IPS-18a (cell line): ENCODE measurements around the gene PRSS56.

Experiments
- H3K27ac ChIP-seq: one replicate; pipeline ENCODE4 v1.5.1; 2013; ENCODE audit warnings: low read length
- H3K27me3 ChIP-seq: one replicate; pipeline ENCODE4 v1.6.1; 2013; ENCODE audit warnings: mild to moderate bottlenecking, low read length; ENCODE audit not compliant: control insufficient read depth, insufficient read depth
- H3K36me3 ChIP-seq: one replicate; pipeline ENCODE4 v1.6.1; 2013; ENCODE audit warnings: low read depth, low read length; ENCODE audit not compliant: control insufficient read depth
- H3K4me1 ChIP-seq: one replicate; pipeline ENCODE4 v1.6.1; 2013; ENCODE audit warnings: low read depth, low read length; ENCODE audit not compliant: control insufficient read depth
- H3K4me3 ChIP-seq: one replicate; pipeline ENCODE4 v1.5.1; 2013; ENCODE audit warnings: low read length
- H3K9ac ChIP-seq: one replicate; pipeline ENCODE4 v1.6.1; 2013; ENCODE audit warnings: mild to moderate bottlenecking, low read length, moderate library complexity
- H3K9me3 ChIP-seq: one replicate; pipeline ENCODE4 v1.6.1; 2013; ENCODE audit warnings: low read depth, low read length; ENCODE audit not compliant: control insufficient read depth

The PRSS56 gene

DNA sequence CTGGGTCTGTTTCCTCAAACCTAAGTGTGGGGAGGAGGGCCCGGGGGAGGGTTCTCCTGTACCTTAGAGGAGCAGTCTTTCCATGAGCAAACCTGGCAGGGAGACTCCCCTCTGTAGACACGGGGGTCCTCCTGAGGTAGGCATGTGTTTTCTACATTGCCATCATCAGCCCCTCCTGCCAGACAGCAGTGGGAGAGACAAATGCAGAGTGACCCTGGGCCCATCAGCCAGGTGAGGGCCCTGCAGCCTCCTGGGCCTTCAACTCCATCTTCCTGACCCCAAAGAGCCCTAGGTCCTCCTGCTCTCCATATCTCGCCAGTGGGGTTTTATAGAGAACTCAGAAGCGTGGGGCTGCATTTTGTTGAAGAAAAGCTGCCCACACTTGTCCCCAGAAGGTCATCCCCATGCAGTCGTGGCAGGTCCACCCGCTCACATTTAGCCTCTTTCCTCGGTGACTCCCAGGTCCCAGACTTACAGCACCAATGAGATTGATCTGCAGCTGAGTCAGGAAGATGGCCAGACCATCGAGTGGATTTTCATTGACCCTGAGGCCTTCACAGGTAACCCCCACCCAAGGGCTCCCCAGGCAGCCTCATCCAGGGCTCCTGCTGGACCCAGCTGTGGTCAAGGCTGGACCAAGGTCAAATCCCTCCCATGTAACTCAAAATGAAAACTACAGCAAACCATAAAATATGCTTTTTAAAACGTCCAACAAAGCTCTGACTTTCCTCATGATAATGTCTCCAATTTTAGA, 21.9 kb downstream of the PRSS56 start:
- H3K9me3 ChIP-seq: no peaks in the 10 kb centered on the region
- H3K27ac ChIP-seq: no peak overlapping the region
- H3K4me3 ChIP-seq: no peak overlapping the region
- H3K27me3 ChIP-seq: no peaks in the 10 kb centered on the region
- H3K4me1 ChIP-seq: peaks cover 8% of the 10 kb centered on the region
- H3K36me3 ChIP-seq: peaks cover 3% of the 10 kb centered on the region
- no peak overlapping the region for H3K9ac ChIP-seq

DNA sequence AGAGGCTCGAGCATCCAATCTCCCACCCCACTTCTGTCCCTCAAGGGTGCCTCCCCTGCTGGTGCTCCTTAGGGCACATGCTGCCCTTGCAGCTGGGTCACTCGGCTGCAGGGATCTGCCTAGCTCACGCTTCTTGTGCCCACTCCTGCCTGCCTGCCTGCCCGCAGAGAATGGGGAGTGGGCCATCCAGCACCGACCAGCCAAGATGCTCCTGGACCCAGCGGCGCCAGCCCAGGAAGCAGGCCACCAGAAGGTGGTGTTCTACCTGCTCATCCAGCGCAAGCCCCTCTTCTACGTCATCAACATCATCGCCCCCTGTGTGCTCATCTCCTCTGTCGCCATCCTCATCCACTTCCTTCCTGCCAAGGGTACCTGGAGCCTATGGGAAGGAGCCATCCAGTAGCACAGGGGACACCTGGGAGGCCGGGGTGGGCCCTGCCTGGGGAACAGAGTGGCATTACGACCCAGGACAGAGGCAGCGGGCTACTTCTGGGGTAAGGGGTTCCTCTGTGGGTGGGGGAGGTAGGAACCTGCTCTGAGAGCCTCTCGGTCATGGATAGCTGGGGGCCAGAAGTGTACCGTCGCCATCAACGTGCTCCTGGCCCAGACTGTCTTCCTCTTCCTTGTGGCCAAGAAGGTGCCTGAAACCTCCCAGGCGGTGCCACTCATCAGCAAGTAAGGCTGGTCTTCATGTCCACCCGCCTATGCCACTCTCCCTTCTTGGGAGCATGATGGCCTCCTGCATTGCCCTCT, 22.7 kb downstream of the PRSS56 start:
- Histone ChIP-seq H3K4me3 (no peak overlapping the region), H3K4me1 (peaks cover 8% of the 10 kb centered on the region), H3K9ac (no peak overlapping the region), H3K27ac (no peak overlapping the region), H3K36me3 (peaks cover 3% of the 10 kb centered on the region), H3K27me3 (no peaks in the 10 kb centered on the region), H3K9me3 (no peaks in the 10 kb centered on the region)

DNA sequence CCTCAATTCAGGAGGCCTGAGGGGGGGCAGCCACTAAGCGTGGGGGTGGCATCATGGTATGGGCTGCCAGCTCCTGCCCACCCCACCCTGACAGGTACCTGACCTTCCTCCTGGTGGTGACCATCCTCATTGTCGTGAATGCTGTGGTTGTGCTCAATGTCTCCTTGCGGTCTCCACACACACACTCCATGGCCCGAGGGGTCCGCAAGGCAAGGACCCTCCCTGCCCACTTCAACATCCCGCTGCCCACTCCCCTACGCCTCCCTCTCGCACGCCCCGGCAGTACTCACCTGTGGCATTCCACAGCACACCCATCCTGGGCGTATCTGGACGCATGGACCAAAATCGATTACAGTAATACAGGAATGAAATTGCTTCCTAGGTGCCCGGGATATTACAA, 23.3 kb downstream of the PRSS56 start:
- Histone ChIP-seq H3K4me3 (no peak overlapping the region), H3K27ac (no peak overlapping the region), H3K9ac (no peak overlapping the region)

GRCh38 chr2:232543928-232544631, 23.9 kb downstream of the PRSS56 start:
- Histone ChIP-seq H3K4me1 (peaks cover 6% of the 10 kb centered on the region), H3K9ac (no peak overlapping the region), H3K9me3 (peaks cover 3% of the 10 kb centered on the region), H3K27ac (no peak overlapping the region), H3K4me3 (no peak overlapping the region), H3K27me3 (no peaks in the 10 kb centered on the region), H3K36me3 (peaks cover 3% of the 10 kb centered on the region)

More for the DNA sequence above, 23.3 kb downstream of the PRSS56 start:
- Histone ChIP-seq H3K36me3 (peaks cover 3% of the 10 kb centered on the region), H3K4me1 (peaks cover 8% of the 10 kb centered on the region), H3K9me3 (peaks cover under 1% of the 10 kb centered on the region), H3K27me3 (no peaks in the 10 kb centered on the region)

GRCh38 chr2:232544674-232545073, 24.5 kb downstream of the PRSS56 start:
- H3K36me3 ChIP-seq: peaks cover 3% of the 10 kb centered on the region
- H3K4me1 ChIP-seq: peaks cover 2% of the 10 kb centered on the region
- H3K9ac ChIP-seq: no peak overlapping the region
- no peak overlapping the region for H3K27ac ChIP-seq
- peaks cover 3% of the 10 kb centered on the region for H3K9me3 ChIP-seq
- no peaks in the 10 kb centered on the region for H3K27me3 ChIP-seq
- H3K4me3 ChIP-seq: no peak overlapping the region

GRCh38 chr2:232545511-232546375, 25.6 kb downstream of the PRSS56 start:
- peaks cover 3% of the 10 kb centered on the region for H3K36me3 ChIP-seq
- no peak overlapping the region for H3K4me3 ChIP-seq
- peaks cover 3% of the 10 kb centered on the region for H3K9me3 ChIP-seq
- H3K27ac ChIP-seq: no peak overlapping the region
- no peaks in the 10 kb centered on the region for H3K4me1 ChIP-seq
- H3K27me3 ChIP-seq: no peaks in the 10 kb centered on the region
- H3K9ac ChIP-seq: no peak overlapping the region

GRCh38 chr2:232547991-232548390, 27.8 kb downstream of the PRSS56 start:
- Histone ChIP-seq H3K9me3 (peaks cover 3% of the 10 kb centered on the region), H3K9ac (no peak overlapping the region), H3K27ac (no peak overlapping the region), H3K36me3 (peaks cover 12% of the 10 kb centered on the region), H3K4me3 (no peak overlapping the region), H3K4me1 (peaks cover 5% of the 10 kb centered on the region), H3K27me3 (no peaks in the 10 kb centered on the region)

DNA sequence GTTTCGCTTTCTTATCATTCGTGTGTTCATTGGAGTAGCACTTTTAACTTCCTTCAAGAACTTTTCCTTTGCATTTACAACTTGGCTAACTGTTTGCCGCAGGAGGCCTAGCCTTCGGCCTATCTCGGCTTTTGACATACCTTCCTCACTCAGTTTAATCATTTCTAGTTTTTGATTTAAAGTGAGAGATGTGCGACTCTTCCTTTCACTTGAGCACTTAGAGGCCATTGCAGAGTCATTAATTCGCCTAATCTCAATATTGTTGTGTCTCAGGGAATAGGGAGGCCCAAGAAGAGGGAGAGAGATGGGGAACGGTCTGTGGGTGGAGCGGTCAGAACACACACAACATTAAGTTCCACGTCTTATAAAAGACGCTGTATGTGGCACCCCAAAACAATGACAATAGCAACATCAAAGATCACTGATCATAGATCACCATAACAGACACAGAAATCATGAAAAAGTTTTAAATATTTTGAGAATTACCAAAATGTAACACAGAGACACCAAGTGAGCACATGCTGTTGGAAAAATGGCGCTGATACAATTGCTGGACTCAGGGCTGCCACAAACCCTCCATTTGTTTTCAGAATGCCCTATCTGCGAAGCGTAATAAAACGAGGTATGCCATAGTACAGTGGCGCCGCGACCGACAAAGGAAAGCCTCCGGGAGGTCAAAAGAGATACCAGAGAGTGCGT, 29.6 kb downstream of the PRSS56 start:
- Histone ChIP-seq H3K36me3 (peaks cover 17% of the 10 kb centered on the region), H3K4me1 (peaks cover 5% of the 10 kb centered on the region), H3K9me3 (peaks cover 3% of the 10 kb centered on the region), H3K27me3 (no peaks in the 10 kb centered on the region), H3K27ac (peak overlapping the region; percentile 50), H3K4me3 (peak overlapping the region; percentile 88), H3K9ac (peak overlapping the region; percentile 92)

- Histone ChIP-seq H3K9ac (peak within 1 kb of the TSS; percentile 92), H3K36me3 (peaks cover 17% of the 10 kb centered on the region), H3K27me3 (no peaks in the 10 kb centered on the region), H3K27ac (peak within 1 kb of the TSS; percentile 77), H3K4me1 (peaks cover 5% of the 10 kb centered on the region), H3K4me3 (peak within 1 kb of the TSS; percentile 88), H3K9me3 (peaks cover 3% of the 10 kb centered on the region)
Measured at GRCh38 chr2:232550354-232551249, 30.4 kb downstream of the PRSS56 start, which contains the start of the genes EIF4E2 and TIGD1. TSS of gene EIF4E2 (plus strand) at chr2:232550689. CDS start at chr2:232550725, 36 bp downstream. TSS of gene TIGD1 (minus strand) at chr2:232550557. CDS start at chr2:232549882, 675 bp downstream.

GRCh38 chr2:232551250-232551638, 31.1 kb downstream of the PRSS56 start:
- peaks cover 20% of the 10 kb centered on the region for H3K36me3 ChIP-seq
- peak overlapping the region; percentile 88 for H3K4me3 ChIP-seq
- H3K9me3 ChIP-seq: peaks cover 3% of the 10 kb centered on the region
- H3K27ac ChIP-seq: peak overlapping the region; percentile 77
- peaks cover 5% of the 10 kb centered on the region for H3K4me1 ChIP-seq
- H3K9ac ChIP-seq: peak overlapping the region; percentile 92
- no peaks in the 10 kb centered on the region for H3K27me3 ChIP-seq
